AG04449 (cell line): Measurements from ENCODE around the gene MAP1LC3A.

Source experiments
- CTCF ChIA-PET: fragments of 350-600 bp; formaldehyde crosslinking; extraction: SDS; loops from one replicate; lab custom pipeline; 2021; ENCODE audit warnings: antibody characterized with exemption; lab: Yijun Ruan, JAX
- POLR2A ChIA-PET: fragments of 400-600, 350-600 bp; formaldehyde crosslinking; extraction: SDS; loops from one replicate; lab custom pipeline; 2020; ENCODE audit warnings: antibody characterized with exemption, inconsistent platforms; lab: Yijun Ruan, JAX
- DNase-seq: peaks from one replicate; pipeline ENCODE4 v3.0.0-alpha.2; 2010; ENCODE audit warnings: low read depth, low spot score
- H3K4me3 ChIP-seq: 2 replicates; pipeline ENCODE4 v1.5.1; 2011; ENCODE audit warnings: low read depth, mild to moderate bottlenecking, control low read depth, low read length
- TF ChIP-seq, protein P1 (sequence below): IDR thresholded peaks from one replicate; pipeline ENCODE4 v1.5.1; 2011; ENCODE audit warnings: mild to moderate bottlenecking, moderate library complexity, low read length, control low read depth, inconsistent platforms; ENCODE audit not compliant: insufficient read depth; ENCODE audit errors: missing control alignments

Gene MAP1LC3A

GRCh38 chr20:34571753-34572152 lies 13.2 kb downstream of the MAP1LC3A start:
- CTCF ChIA-PET: interaction anchor here (0.8 to 1.8 kb wide), 3 partner anchors 8 to 198 kb away, joined by 3 to 5 read pairs (median 3); no protein-coding TSS in a partner anchor
- no peak overlapping the region for H3K4me3 ChIP-seq
- TF ChIP-seq, protein P1, sequence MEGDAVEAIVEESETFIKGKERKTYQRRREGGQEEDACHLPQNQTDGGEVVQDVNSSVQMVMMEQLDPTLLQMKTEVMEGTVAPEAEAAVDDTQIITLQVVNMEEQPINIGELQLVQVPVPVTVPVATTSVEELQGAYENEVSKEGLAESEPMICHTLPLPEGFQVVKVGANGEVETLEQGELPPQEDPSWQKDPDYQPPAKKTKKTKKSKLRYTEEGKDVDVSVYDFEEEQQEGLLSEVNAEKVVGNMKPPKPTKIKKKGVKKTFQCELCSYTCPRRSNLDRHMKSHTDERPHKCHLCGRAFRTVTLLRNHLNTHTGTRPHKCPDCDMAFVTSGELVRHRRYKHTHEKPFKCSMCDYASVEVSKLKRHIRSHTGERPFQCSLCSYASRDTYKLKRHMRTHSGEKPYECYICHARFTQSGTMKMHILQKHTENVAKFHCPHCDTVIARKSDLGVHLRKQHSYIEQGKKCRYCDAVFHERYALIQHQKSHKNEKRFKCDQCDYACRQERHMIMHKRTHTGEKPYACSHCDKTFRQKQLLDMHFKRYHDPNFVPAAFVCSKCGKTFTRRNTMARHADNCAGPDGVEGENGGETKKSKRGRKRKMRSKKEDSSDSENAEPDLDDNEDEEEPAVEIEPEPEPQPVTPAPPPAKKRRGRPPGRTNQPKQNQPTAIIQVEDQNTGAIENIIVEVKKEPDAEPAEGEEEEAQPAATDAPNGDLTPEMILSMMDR: no peak
- POLR2A ChIA-PET: interaction anchor here (0.8 kb wide), 1 partner anchor 13 kb away, joined by 3 read pairs; the partner anchor contains the start of gene MAP1LC3A
- DNase-seq: no peak

DNA sequence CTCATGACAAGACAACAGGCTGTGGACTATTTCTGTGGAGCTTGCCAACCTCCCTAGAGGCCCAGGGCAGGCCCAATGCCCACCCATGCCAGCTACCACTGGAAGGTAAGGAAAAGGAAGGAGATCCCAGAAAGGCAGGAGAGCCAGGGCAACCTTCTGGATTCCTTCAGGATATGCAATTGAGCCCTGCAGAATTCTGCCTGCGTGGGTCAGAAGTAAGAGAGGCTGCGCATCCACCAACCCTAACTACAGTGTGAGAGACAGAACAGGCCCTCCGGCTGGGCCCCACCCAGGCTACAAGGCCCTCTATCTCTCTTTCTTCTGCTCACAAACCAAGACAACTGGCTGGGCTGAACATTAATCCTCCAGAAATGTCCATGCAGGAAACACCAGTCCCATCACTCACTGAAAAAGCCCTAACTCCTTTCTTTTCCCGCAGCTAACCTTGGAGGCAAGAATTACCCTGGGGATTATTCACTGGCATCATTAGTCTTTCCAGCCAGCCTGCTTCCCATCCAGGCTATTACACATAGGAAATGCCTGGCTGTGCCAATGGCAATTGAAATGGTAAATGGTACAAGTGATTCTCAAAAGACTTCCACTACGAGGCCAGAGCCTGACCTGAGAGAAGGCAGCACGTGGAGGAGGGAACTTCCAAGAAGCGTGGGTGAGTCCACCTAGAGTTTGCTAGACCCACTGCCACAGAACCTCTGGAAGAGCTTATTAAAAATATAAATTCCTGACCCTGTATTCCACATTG lies 15.2 kb downstream of the MAP1LC3A start:
- POLR2A ChIA-PET: no interaction called here
- H3K4me3 ChIP-seq: no peak overlapping the region
- DNase-seq: no peak
- CTCF ChIA-PET: interaction anchor here (1.1 to 1.7 kb wide), 4 partner anchors 9 to 196 kb away, joined by 3 to 9 read pairs (median 5); no protein-coding TSS in a partner anchor
- TF ChIP-seq, protein P1: no peak

- POLR2A ChIA-PET: no interaction called here
- CTCF ChIA-PET: interaction anchor here (1.1 to 1.7 kb wide), 2 partner anchors 10 to 195 kb away, joined by 5 to 9 read pairs; no protein-coding TSS in a partner anchor
- DNase-seq: no peak
- TF ChIP-seq, protein P1: no peak
- no peak overlapping the region for H3K4me3 ChIP-seq
Measured at GRCh38 chr20:34574426-34574825, 15.9 kb downstream of the MAP1LC3A start.

DNA sequence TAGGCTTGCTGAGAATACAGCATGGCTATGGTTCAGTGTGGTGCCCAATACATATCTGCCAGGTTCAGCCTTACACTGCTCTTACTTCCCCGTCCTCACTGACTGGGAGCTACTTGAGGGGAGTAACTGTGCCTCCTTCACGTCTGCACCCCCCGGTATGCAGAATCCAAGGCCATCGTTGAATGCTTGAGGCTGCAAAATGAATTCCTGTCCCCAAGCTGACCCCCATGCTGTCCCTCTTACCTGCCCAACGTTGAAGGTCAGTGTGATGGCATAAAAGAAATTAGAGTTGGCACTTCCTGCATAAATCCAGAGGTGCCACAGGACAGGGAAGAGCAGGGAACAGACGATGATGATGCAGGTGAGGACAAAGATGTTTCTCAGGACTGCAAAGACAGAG lies 16.3 kb downstream of the MAP1LC3A start:
- no peak for DNase-seq
- ChIA-PET POLR2A (no interaction called here), CTCF (interaction anchor here (1.1 to 1.7 kb wide), 2 partner anchors 10 to 194 kb away, joined by 5 to 9 read pairs; no protein-coding TSS in a partner anchor)
- TF ChIP-seq, protein P1: no peak
- H3K4me3 ChIP-seq: no peak overlapping the region

- TF ChIP-seq, protein P1: no peak
- DNase-seq: no peak
- no peak overlapping the region for H3K4me3 ChIP-seq
- CTCF ChIA-PET: interaction anchor here (1.7 kb wide), 1 partner anchor 194 kb away, joined by 9 read pairs; no protein-coding TSS in a partner anchor
- POLR2A ChIA-PET: no interaction called here
Measured at GRCh38 chr20:34575271-34575670, 16.8 kb downstream of the MAP1LC3A start.

- ChIA-PET POLR2A (no interaction called here), CTCF (interaction anchor here (1.7 kb wide), 1 partner anchor 193 kb away, joined by 9 read pairs; no protein-coding TSS in a partner anchor)
- DNase-seq: no peak
- H3K4me3 ChIP-seq: no peak overlapping the region
- TF ChIP-seq, protein P1: no peak
Measured at GRCh38 chr20:34575756-34576155, 17.2 kb downstream of the MAP1LC3A start.
